HG03565 (cell line): ENCODE measurements around the gene CUBN.

Source experiments
- ATAC-seq: cut with Tn5 transposase; IDR thresholded peaks from one replicate; pipeline ENCODE4 v1.9.1; 2021; ENCODE audit warnings: mild to moderate bottlenecking, moderate library complexity; ENCODE audit not compliant: unreplicated experiment

Gene CUBN

DNA sequence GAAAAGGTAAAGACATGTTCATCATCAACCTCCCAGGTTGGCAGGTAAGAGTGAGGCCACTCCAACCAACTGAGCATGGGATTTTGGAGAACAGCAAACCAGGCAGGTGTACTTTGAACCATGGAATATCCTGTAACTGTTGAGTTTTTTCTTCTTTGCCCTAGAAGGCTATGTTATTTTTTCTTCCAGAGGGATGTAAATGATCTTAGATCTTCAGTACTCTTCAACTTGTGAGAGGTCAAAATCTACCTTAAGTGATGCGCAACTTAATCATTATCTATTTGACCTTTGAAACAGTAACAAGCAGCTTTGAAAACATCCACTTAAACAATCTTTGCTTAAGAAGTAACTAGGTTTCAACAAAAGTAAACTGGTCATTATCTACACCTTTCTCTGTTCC, at the start of gene CUBN:
Gene CUBN (minus strand): TSS at position 71 of the 400 bp plus-strand sequence. CDS start 46 bp downstream, at position 25.
- no peak for ATAC-seq

DNA sequence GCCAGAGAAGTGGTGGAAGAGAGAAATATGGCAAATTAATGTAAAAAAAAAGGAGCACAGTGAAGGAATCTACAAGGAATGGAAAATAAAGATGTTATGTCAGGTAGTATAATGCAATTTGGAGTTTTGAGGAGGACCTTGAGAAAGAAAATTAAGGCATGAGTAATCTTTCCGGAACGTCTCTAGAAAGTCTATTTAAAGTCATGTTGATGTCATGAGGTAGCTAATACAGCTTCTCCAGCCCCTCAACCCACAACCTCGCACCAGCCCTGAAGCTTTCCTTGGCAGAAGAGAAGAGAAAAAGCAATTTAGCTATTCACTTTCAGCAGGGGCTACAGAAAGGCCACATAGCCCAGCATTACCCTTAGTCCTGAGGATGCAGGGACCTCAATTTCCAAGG, 49.4 kb upstream of the CUBN start:
- no peak for ATAC-seq

DNA sequence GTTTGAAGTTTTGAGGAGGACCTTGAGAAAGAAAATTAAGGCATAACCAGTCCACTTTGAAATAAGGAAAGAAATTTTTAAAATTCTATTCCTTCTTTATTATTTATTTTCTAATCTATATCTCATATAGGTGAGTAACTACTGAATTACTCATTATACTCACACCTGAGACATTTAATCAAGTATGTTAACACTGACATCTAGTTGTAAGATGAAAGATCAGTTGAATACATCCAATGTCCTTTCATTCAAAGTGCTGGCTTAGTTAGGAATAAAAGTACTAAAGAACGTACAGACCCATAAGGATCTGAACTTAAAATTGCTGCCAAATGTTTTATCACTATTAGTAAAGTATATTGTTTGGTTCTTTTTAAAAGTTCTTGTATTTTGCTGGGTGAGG, 48.4 kb upstream of the CUBN start:
- ATAC-seq = no peak

DNA sequence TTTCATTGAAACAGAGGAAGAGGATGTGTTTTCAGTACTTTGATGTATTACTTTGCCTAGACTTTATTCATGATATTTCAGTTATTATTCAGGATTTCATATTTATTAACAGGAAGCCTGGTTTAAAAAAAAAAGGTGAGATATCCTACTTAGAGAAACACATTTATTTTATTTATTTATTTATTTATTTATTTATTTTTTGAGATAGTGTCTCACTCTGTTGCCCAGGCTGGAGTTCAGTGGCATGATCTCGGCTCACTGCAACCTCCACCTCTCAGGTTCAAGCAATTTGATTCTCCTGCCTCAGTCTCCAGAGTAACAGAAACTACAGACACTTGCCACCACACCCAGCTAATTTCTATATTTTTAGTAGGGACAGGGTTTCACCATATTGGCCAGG, 47.4 kb upstream of the CUBN start:
- ATAC-seq = no peak

DNA sequence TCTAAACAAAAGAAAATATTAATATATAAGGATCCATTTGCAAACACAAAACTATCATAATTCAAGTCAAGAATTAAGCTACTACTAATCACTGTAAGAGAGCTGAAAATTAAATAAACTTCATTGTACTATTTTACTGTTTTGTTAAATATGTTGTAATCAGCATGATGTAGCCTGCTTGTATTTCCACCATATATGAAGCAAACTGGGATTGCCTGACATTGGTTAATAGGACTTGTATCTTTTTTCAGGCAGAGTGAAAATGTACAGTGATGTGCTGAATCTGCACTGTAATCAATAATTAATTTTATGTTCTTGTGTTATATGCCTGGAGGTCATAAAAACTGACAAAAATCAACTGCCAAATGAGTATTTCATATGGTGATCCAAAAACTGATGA, 46.5 kb upstream of the CUBN start:
- no peak for ATAC-seq

DNA sequence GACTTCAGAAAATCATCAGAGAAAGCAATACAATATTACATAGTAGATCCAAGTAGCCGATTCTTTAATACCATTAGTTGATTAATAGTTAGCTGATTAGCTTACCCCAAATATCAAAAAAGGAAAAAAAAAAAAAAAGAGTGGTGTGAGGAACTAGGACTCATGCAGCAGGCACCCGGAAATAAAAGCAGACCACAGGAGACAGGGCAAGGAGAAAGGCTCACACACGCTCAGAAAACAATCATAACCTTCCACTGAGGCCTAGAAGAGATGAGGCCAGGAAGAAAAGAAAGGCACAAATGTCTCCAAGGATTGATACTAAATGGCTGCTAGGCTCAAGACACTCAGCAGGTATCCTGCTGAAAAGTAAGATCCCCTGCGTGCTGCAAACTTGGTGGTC, 45.9 kb upstream of the CUBN start:
- no peak for ATAC-seq

DNA sequence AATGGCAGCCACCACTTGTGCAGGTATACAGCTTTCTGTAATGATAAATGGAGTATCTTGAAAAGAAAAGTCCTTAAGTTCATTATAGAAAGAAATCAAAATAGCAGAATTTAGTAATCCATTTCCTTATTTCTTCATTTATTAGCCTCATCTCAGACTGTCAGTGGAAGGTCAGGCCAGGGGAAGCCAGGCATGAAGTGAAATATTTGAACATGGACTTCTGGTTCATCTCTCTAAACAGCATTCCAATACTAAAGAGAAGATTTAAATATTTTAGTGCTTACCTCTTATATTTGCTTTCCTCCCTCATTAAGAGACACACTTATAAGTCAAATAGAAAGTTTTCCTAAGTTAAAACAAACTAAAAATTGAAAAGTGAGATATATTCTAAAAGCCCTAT, 45.0 kb upstream of the CUBN start:
- ATAC-seq = no peak

DNA sequence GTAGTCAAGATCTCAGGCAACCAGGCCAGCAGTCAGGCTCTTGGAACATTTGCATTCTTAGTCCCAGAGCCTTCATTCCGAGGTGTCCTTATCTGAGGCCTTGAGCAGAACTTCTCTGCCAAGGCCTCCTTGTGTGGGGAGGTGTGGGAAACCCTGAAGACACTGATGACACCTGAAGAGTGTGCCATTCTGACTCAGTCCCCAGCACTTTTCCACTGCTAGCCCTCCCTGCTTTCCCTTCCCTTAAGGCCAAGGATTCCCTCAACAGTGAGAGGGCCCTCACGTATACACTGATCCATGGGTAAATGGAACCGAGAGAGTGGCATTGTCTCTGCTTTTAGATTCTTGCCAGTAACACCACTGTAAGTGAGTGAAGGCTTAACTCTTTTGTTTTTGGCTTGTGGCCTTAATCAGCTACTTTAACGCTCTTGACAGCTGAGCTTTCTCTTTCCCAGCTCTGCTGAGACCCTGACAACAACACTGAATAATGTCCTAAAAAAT, 41.6 kb upstream of the CUBN start:
- ATAC-seq = no peak

DNA sequence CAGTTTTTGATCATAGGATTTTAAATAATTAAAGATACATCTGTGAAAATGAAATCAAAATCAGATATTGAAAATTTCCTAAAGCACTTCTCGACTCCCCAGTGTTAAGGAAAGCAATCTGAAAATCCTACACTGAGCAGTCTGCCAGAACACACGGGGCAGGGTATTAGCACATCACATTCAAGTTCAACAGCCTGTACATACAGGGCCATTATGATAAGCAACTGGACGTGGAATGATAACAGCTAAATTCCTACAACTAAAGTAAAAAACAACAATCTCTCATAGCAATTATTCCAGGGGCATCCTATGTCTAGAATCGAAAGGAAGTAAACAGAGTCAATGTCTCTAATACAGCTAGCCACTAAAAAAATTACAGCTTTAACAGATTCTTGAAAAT, 40.2 kb upstream of the CUBN start:
- ATAC-seq = no peak

DNA sequence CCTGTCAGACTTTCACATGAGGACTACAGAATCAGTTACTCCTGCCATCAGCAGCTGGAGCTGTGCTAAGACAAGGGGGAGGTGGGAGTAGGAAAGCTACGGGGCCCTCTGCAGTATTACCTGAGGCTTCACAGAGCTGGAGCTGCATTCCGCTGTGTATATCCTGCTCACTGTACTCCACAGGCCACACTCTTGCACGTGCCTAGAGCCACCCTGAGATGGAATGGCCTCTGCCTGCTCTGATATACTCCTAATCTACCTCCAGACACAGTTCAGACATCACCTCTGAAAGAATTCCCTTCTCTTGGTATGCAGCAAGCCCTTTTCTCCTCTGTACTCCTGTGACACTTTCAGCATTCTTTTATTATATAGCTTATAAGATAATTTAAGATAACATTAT, 37.1 kb upstream of the CUBN start:
- no peak for ATAC-seq

DNA sequence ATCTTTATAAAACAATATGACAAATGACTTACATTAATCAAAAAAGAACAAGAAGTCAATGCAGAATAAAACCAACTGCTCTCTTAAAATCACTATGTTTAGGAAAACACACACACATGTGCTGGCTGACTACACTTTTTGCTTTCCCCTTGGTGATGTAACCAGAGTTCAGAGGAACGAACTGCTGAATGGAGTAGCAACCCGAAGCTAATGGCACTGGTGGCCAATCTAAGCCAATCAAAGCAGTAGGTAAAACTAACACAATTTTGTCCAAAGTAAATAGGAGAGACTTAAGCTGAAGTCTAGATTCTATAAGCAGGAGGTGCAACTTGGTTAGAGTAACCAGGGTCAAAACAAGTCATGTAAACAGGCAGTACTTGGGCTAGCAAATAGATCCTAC, 33.2 kb upstream of the CUBN start:
- ATAC-seq = no peak

DNA sequence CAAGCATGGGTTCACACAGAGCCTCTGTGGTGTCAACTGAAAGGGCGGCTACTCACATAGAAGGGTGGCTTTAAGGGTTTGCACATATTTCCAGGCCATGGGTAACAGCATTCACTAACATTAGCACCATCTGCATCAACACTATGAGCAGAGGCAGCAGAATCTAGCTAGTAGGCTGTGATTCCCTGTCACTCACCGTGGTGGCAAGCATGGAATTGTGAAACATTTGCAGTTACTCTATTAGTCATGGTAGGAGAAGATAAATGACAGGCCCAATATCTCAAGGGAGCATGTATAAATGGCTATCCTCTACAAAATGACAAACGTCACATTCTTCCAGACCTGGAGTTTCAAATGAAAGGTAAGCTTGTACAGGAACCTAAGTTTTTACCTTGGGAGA, 32.2 kb upstream of the CUBN start:
- no peak for ATAC-seq

DNA sequence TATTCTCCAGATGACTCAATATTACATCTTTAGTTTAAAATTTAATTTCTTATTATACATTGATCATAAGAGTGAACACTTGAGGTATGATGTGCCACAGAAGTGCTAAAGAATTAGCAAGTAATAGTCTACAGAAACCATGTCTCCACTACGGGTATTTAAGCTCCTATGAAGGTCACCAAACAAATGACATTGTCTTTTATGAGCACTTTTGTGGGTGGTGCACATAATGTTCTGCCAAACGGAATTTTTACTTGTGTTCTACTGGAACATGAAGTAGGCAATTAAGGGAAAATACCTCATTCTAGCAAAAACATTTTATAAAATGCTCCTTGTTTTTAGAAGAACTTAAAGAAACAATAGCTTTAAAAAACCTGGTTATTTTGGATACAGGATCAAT, 27.4 kb upstream of the CUBN start:
- ATAC-seq = no peak

DNA sequence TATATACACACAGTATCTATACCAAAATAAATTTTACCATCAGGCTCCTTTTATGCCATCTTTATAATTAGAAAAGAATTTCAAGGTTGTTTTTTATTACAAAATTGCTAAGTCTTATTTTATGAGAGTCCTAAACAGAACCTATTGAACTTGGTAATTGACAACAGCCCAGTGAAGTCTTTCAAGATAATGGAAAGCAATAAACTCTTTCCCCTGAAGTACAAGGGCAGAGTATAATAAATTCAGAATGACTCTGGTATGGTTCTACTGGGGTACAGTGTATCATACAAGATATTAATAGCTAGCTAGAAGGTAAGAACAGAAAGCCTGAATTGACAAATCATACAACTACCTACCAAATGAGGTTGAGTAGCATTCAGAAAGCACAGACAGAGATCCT, 26.2 kb upstream of the CUBN start:
- ATAC-seq = no peak

DNA sequence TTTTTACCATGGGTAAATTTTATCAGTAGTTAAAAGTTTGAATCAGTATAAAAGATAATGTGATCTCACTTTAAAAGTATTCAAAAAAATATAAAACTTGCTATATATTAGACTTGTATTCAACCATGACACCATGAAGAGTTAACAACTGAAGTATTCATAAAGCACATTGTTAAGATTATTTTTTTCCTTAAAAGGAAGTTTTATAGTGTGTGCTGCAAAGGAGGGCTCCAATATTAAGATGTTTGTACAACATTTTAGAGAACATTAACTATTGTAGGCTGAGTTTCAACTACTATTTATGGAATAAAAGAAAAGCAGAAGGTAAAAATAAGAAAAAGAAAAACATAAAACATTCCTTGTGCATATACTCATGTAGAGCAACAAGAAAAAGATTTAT, 24.5 kb upstream of the CUBN start:
- ATAC-seq = no peak

DNA sequence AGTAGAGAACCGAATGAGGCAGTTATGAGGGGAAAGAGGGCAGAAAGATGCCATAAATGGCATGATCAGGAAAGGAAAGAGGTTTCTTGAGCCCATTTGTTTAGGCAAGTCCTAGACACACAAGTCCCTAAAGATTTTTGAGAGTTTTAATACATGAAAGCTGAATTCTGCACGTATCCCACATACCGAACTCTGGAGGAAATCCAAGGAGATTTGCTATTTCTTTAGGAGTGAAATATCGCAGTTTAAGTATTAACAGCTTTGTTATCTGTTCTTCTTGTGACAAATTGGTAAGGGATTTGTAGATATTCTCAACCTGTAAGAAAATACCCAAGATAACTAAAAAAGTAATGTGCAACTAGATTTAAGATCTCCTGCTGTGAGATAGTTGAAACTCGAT, 23.7 kb upstream of the CUBN start:
- ATAC-seq = no peak

DNA sequence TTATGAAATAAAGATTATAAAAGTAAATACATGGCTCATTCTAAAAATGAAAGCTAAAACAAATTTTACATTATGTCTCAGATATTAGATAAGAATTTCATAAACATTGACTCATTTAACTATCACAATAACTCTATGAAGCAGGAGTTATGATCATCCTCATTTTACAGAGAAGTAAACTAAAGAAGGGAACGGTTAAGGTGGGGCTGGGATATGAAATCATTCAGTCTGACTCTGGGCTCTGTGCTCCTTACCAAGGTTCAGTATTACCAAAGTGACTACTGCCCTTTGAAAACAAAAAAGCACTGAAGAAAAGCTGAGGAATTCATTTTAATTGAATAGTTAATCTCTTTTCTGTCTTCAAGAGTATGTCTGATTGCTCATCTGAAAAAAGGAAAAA, 22.1 kb upstream of the CUBN start:
- no peak for ATAC-seq

DNA sequence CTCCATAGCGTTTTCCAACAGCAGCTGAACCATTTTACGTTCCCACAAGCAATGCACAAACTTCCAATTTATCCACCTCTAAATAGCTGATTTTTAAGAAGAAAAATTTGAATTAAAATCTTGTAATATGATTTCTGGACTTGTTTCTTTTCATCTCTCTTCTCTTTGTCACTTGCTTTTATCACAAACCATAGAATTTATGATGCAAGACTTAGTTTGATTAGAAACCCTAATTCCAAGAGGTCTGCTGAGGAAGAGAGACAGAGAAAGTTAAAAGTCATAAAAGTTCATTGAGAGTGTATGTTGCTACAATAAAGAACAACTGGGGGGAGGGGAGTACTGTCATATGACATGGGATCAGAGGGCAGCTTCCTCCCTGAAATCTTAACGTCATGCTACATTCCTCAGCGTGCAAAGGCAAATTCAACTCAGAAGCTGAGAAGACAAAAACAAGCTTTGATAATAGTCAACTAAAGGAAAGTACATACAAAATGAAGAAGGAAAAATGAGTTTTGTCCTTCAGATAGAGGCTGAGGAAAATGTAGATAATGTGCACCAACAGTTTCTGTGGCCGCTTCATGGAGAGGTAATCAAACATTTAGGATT, 18.4 kb upstream of the CUBN start:
- ATAC-seq = no peak

DNA sequence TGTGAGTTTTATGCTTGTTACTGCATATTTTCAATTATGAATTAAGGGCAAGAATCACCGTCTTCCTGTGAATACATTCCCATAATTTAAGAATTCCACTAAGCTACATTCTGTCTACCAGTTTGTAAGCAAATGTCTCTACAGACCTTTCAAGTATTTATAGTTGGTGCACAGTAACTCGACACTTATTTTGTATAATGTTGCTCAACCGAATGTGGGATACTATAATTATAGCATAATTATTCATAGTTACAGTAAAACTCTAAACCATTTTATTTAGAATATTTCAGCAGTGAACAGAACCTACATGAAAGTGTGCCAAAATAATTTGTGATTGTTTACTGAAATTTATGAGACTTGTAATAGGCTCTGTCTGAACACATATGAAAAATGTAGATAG, 17.3 kb upstream of the CUBN start:
- no peak for ATAC-seq

DNA sequence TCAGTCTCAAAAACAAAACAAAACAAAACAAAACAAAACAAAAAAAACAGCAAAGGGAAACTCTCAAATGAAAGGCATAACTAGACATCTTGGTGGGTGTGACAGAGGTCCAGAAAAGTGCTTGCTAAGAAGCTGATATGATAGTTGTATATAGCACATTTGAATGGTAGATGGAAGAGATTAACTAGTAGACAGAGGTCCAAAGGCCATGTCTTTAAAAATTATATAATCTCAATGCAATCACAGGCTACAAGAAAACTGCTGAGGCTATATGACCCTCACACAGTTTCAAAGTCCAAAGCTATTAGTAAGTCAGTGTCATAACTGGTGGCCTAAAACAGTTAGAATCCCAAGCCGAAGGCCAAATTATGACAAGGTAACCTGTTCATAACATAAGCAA, 15.6 kb upstream of the CUBN start:
- no peak for ATAC-seq

DNA sequence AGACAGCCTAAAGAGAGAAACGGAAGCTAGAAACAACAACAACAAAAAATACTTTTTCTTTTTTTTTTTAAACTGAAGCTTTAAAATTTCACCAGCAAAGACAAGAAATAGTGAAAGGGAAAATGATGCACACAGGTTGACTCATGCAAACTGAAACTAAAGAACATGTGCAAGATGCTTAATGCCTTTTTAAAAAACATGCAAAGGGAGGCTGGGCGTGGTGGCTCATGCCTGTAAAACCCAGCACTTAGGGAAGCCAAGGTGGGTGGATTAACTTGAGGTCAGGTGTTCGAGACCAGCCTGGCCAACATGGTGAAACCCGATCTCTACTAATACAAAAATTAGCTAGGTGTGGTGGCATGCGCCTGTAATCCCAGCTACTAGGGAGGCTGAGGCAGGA, 15.1 kb upstream of the CUBN start:
- no peak for ATAC-seq

DNA sequence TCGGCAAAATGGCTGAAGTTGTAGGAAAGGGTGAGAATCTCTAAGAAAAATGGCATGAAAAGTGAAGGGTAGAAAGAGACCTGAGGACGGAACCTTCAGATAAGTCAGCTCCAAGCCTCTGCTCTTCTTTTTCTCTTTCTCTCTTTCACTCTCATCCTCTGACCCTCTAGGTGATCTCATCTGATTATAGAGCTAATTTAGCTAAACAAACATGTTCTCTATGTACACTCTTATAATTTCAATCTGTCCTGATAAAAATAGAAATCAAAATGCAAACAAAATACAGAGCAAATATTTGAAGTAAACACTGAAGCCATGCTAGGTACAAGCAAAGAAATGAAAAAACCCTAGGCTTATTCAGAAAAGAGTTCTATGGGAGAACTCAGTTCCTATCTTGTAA, 14.4 kb upstream of the CUBN start:
- no peak for ATAC-seq

DNA sequence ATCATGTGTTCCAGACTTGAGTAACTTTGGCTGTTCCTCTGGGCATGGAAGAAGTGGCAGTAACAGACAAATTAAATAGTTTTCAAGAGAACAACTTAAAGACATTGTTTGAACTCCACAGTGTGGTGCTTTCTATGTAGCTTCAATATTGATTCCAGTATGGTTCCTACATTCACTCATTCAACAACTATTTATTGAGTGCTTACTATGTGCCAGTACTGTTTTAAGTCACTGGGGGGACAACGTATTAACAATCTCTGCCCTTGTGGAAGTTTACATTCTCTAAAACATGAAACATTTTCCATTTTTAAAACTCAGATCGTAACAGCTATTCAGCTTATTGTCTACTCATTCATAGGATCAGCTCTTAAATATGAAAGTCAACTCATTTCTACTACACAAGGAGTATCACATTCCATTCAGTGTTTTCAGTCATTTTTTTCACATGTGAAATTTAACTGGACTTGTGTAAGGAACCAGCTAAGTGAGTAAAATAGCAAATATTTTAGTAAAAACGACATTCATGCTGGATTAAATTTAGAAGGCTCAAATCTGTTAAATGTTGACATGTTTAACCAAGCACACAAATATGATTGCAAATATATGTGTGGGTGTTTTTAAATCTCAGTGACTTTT, 13.6 kb upstream of the CUBN start:
- no peak for ATAC-seq
